Mesothelial cell of epicardium (in vitro differentiated cells): Measurements from ENCODE around the gene MYPOP. TPM values are rescaled to one million over a fixed set of nuclear protein-coding genes. Genes with fewer than 3 reads are reported as not detected.

ENCODE experiments used
- DNase-seq, 2 experiments: peaks; one replicate each; pipeline ENCODE4 v3.0.0; 2021; ENCODE audit warnings: low spot score in 2 of 2; ENCODE audit not compliant: unreplicated experiment in 2 of 2
- H3K27ac Mint-ChIP-seq: 2 replicates; pipeline ENCODE4 v1.8.0; 2021; ENCODE audit warnings: mixed read lengths
- H3K27me3 Mint-ChIP-seq: 2 replicates; pipeline ENCODE4 v1.8.0; 2021; ENCODE audit warnings: low read depth, mixed read lengths
- H3K36me3 Mint-ChIP-seq: 2 replicates; pipeline ENCODE4 v1.8.0; 2021; ENCODE audit warnings: mixed read lengths
- H3K4me1 Mint-ChIP-seq: 2 replicates; pipeline ENCODE4 v1.8.0; 2021; ENCODE audit warnings: mixed read lengths
- H3K4me3 Mint-ChIP-seq: 2 replicates; pipeline ENCODE4 v1.8.0; 2021; ENCODE audit warnings: mild to moderate bottlenecking, moderate library complexity, mixed read lengths
- H3K9me3 Mint-ChIP-seq: 2 replicates; pipeline ENCODE4 v1.8.0; 2021; ENCODE audit warnings: mixed read lengths
- CTCF ChIP-seq: fragments of 200-600 bp; sonication (generic); IDR thresholded peaks from one replicate; pipeline ENCODE4 v1.5.0; 2021; ENCODE audit warnings: antibody characterized with exemption; ENCODE audit not compliant: unreplicated experiment
- total RNA-seq: library from RNA; stranded (reverse); gene quantifications from 3 replicates; pipeline ENCODE4 v1.2.1, GENCODE V29; 2021

The MYPOP gene
- total RNA-seq, 1 donor from 2014 or later: 10.4 TPM

- TF ChIP-seq CTCF: no peak
- no peak overlapping the region for H3K4me3 Mint-ChIP-seq
- H3K4me1 Mint-ChIP-seq: no peaks in the 10 kb centered on the region
- DNase-seq: no peak
- no peaks in the 10 kb centered on the region for H3K36me3 Mint-ChIP-seq
- peaks cover 68% of the 10 kb centered on the region for H3K27me3 Mint-ChIP-seq
- H3K9me3 Mint-ChIP-seq: no peaks in the 10 kb centered on the region
- H3K27ac Mint-ChIP-seq: no peak overlapping the region
These were observed 32.9 kb upstream of the MYPOP start for GRCh38 chr19:45935267-45935666.

GRCh38 chr19:45934551-45935230 lies 32.3 kb upstream of the MYPOP start:
- no peak overlapping the region for H3K27ac Mint-ChIP-seq
- no peaks in the 10 kb centered on the region for H3K36me3 Mint-ChIP-seq
- no peak overlapping the region for H3K4me3 Mint-ChIP-seq
- peaks cover 71% of the 10 kb centered on the region for H3K27me3 Mint-ChIP-seq
- DNase-seq: no peak
- no peak for TF ChIP-seq CTCF
- H3K9me3 Mint-ChIP-seq: no peaks in the 10 kb centered on the region
- no peaks in the 10 kb centered on the region for H3K4me1 Mint-ChIP-seq

- H3K9me3 Mint-ChIP-seq: no peaks in the 10 kb centered on the region
- H3K4me3 Mint-ChIP-seq: no peak overlapping the region
- no peak overlapping the region for H3K27ac Mint-ChIP-seq
- DNase-seq: no peak
- TF ChIP-seq CTCF: no peak
- H3K27me3 Mint-ChIP-seq: peaks cover 75% of the 10 kb centered on the region
- no peaks in the 10 kb centered on the region for H3K36me3 Mint-ChIP-seq
- H3K4me1 Mint-ChIP-seq: no peaks in the 10 kb centered on the region
These were observed 31.3 kb upstream of the MYPOP start for GRCh38 chr19:45933759-45934158.

- peaks cover 54% of the 10 kb centered on the region for H3K27me3 Mint-ChIP-seq
- no peak overlapping the region for H3K27ac Mint-ChIP-seq
- H3K4me3 Mint-ChIP-seq: no peak overlapping the region
- no peaks in the 10 kb centered on the region for H3K4me1 Mint-ChIP-seq
- DNase-seq: no peak
- no peaks in the 10 kb centered on the region for H3K36me3 Mint-ChIP-seq
- no peak for TF ChIP-seq CTCF
- no peaks in the 10 kb centered on the region for H3K9me3 Mint-ChIP-seq
These were observed 28.6 kb upstream of the MYPOP start for GRCh38 chr19:45931055-45931454.

- peaks cover 3% of the 10 kb centered on the region for H3K9me3 Mint-ChIP-seq
- no peak overlapping the region for H3K27ac Mint-ChIP-seq
- H3K27me3 Mint-ChIP-seq: peaks cover 38% of the 10 kb centered on the region
- H3K4me1 Mint-ChIP-seq: no peaks in the 10 kb centered on the region
- no peak for DNase-seq
- no peak for TF ChIP-seq CTCF
- no peaks in the 10 kb centered on the region for H3K36me3 Mint-ChIP-seq
- H3K4me3 Mint-ChIP-seq: no peak overlapping the region
These were observed 26.8 kb upstream of the MYPOP start for GRCh38 chr19:45929247-45929646.
